ENCODE data around the gene CROCC2. TPM values are rescaled to one million over a fixed set of nuclear protein-coding genes. Genes with fewer than 3 reads are reported as not detected.

CROCC2 gene
- total and polyA plus RNA-seq, 2 of the 13 experiments (the other 11 are each of a cell fraction or from before 2014, with no cell fraction given), result not detected

DNA sequence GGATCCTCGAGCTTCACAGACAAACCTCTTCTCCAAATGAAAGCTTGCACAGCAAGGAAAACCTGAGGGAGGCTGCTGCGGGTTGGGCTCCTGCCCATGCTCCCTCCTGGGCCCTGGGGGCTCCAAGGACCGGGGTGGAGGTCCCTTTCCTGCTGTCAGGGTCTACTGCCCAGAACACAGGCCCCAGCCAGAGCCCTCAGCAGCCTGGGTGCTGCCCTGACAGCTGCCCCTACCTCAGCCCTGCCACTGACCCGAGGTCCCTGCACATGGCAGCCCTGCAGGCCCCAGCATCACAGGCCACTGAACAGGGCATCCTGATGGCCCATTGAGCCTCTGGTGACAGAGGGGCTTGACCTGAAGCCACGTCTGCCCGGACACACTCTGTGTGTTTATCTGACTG is 41.0 kb downstream of the CROCC2 start (continued):
- TF ChIP-seq, protein P1, sequence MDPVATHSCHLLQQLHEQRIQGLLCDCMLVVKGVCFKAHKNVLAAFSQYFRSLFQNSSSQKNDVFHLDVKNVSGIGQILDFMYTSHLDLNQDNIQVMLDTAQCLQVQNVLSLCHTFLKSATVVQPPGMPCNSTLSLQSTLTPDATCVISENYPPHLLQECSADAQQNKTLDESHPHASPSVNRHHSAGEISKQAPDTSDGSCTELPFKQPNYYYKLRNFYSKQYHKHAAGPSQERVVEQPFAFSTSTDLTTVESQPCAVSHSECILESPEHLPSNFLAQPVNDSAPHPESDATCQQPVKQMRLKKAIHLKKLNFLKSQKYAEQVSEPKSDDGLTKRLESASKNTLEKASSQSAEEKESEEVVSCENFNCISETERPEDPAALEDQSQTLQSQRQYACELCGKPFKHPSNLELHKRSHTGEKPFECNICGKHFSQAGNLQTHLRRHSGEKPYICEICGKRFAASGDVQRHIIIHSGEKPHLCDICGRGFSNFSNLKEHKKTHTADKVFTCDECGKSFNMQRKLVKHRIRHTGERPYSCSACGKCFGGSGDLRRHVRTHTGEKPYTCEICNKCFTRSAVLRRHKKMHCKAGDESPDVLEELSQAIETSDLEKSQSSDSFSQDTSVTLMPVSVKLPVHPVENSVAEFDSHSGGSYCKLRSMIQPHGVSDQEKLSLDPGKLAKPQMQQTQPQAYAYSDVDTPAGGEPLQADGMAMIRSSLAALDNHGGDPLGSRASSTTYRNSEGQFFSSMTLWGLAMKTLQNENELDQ (CRISPR knock-in tag; IDR thresholded peaks at IDR 0.05; ENCODE audit: borderline replicate concordance), result no peak
- TF ChIP-seq, protein P2, sequence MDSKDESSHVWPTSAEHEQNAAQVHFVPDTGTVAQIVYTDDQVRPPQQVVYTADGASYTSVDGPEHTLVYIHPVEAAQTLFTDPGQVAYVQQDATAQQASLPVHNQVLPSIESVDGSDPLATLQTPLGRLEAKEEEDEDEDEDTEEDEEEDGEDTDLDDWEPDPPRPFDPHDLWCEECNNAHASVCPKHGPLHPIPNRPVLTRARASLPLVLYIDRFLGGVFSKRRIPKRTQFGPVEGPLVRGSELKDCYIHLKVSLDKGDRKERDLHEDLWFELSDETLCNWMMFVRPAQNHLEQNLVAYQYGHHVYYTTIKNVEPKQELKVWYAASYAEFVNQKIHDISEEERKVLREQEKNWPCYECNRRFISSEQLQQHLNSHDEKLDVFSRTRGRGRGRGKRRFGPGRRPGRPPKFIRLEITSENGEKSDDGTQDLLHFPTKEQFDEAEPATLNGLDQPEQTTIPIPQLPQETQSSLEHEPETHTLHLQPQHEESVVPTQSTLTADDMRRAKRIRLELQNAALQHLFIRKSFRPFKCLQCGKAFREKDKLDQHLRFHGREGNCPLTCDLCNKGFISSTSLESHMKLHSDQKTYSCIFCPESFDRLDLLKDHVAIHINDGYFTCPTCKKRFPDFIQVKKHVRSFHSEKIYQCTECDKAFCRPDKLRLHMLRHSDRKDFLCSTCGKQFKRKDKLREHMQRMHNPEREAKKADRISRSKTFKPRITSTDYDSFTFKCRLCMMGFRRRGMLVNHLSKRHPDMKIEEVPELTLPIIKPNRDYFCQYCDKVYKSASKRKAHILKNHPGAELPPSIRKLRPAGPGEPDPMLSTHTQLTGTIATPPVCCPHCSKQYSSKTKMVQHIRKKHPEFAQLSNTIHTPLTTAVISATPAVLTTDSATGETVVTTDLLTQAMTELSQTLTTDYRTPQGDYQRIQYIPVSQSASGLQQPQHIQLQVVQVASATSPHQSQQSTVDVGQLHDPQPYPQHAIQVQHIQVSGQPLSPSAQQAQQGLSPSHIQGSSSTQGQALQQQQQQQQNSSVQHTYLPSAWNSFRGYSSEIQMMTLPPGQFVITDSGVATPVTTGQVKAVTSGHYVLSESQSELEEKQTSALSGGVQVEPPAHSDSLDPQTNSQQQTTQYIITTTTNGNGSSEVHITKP (CRISPR knock-in tag; IDR thresholded peaks at IDR 0.05; ENCODE audit: low read depth), result no peak
- no peak for TF ChIP-seq POLR2AphosphoS2 (IDR thresholded peaks at IDR 0.05; ENCODE audit: low read depth, low read length)

DNA sequence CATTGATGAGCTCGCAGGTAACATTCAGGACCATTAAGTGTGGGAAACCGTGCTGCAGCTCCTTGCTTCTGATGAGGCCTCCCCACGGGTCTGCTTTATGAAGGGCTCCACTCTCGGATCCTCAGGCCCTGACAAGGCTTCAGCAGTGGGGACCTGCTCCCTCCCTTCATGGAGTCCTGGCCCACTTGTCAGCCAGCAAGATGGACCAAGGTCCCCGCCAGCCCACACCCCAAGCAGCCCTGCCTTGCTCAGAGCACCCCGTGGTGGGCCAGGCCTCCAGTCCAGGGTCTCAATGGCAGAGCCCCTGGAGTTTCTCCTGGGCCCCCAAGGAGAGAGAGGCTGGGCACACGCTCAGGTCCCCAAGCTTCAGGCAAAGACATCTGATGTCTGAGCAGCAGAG is 41.5 kb downstream of the CROCC2 start:
- DNase-seq (ENCODE audit: low spot score) (no peak), FAIRE-seq (no peak), ATAC-seq (no peak)
- ChIA-PET POLR2A (no interaction called here), CTCF (ENCODE audit: low intra/inter-chr PET ratio, low total read pairs) (no interaction called here)
- intact Hi-C loops (cut with micrococcal nuclease; ENCODE audit: unreplicated experiment), result no loop called here
- WGBS (ENCODE audit: low lambda C conversion rate), result 8% methylated on average over 5 of the region's 7 CpGs
- Histone ChIP-seq H3K4me1 (ENCODE audit: insufficient read depth, low read length) (no peaks in the 10 kb centered on the region), H3K4me3 (replicated peaks in 1 of 3; ENCODE audit: insufficient read depth in 1 of 3, low read depth in 2 of 3, low read length in 3 of 3) (no peak overlapping the region), H3K27me3 (ENCODE audit: control insufficient read depth in 1 of 2, insufficient read depth in 2 of 2, low read length in 2 of 2) (peaks cover 1 to 50% of the 10 kb centered on the region in 2 experiments; a peak in 4 of 5 replicates), H4K20me1 (ENCODE audit: insufficient read depth, low read length) (no peaks in the 10 kb centered on the region), H3K4me2 (ENCODE audit: low read depth, low read length) (no peak overlapping the region), H2AFZ (ENCODE audit: low read length) (no peak overlapping the region), H3K36me3 (replicated peaks in 1 of 2; ENCODE audit: control insufficient read depth in 1 of 2, insufficient read depth in 2 of 2, low read length in 2 of 2) (no peaks in the 10 kb centered on the region), H3K79me2 (ENCODE audit: insufficient read depth, low read length) (no peaks in the 10 kb centered on the region), H3K27ac (ENCODE audit: extremely low read length, insufficient read depth, low read length) (no peak overlapping the region), H3K9me3 (ENCODE audit: low read length) (no peaks in the 10 kb centered on the region), H3K9ac (ENCODE audit: insufficient read depth, low read depth, low read length) (no peak overlapping the region)
- in situ Hi-C loops (cut with HindIII; ENCODE audit: extremely low pct_ligation_motif_present, low pct_unique_long_range_greater_than_20kb), result no loop called here
- no TSS peak for BruUV-seq (replicated peaks)
- TF ChIP-seq ZNF768 (CRISPR knock-in tag; IDR thresholded peaks at IDR 0.05), result no peak
- TF ChIP-seq ZNF563 (CRISPR knock-in tag; IDR thresholded peaks at IDR 0.05), result 0 out of 2 replicates have a peak, but pooled peaks have one; percentile 24
- no peak for TF ChIP-seq ZNF644 (CRISPR knock-in tag; IDR thresholded peaks at IDR 0.05; ENCODE audit: low read depth)
- no peak for TF ChIP-seq ZBTB21 (CRISPR knock-in tag; IDR thresholded peaks at IDR 0.05)

Data from HepG2 (cell line).